Placental pericyte (primary cell): ENCODE data around the gene CD68. TPM values are rescaled to one million over a fixed set of nuclear protein-coding genes. Genes with fewer than 3 reads are reported as not detected.

Experiments
- small RNA-seq: library from RNA; depleted of rRNA; stranded (forward); fragments of <200 nt; gene quantifications from one replicate; pipeline ENCODE3, GENCODE V24; 2012; ENCODE audit warnings: low replicate concordance
- total RNA-seq: library from RNA; depleted of rRNA; stranded (reverse); fragments of >200 nt; gene quantifications from 2 replicates; pipeline ENCODE4 v1.2.3, GENCODE V29; 2012

The CD68 gene, protein sequence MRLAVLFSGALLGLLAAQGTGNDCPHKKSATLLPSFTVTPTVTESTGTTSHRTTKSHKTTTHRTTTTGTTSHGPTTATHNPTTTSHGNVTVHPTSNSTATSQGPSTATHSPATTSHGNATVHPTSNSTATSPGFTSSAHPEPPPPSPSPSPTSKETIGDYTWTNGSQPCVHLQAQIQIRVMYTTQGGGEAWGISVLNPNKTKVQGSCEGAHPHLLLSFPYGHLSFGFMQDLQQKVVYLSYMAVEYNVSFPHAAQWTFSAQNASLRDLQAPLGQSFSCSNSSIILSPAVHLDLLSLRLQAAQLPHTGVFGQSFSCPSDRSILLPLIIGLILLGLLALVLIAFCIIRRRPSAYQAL
- 16.9 and 20.6 TPM in 2 replicates for total RNA-seq

DNA sequence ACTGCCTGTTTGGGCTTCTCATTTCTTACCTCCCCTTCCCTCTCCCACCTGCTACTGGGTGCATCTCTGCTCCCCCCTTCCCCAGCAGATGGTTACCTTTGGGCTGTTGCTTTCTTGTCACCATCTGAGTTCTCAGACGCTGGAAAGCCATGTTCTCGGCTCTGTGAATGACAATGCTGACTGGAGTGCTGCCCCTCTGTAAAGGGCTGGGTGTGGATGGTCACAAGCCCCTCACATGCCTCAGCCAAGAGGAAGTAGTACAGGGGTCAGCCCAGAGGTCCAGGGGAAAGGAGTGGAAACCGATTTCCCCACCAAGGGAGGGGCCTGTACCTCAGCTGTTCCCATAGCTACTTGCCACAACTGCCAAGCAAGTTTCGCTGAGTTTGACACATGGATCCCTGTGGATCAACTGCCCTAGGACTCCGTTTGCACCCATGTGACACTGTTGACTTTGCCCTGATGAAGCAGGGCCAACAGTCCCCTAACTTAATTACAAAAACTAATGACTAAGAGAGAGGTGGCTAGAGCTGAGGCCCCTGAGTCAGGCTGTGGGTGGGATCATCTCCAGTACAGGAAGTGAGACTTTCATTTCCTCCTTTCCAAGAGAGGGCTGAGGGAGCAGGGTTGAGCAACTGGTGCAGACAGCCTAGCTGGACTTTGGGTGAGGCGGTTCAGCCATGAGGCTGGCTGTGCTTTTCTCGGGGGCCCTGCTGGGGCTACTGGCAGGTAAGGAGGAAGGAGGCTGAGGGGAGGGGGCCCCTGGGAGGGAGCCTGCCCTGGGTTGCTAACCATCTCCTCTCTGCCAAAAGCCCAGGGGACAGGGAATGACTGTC, at the start of gene CD68:
CD68 (plus strand) TSS at position 638 of the 833 bp plus-strand sequence; CDS start at position 678, 40 bp downstream.

GRCh38 chr17:7548585-7549400, 30.6 kb upstream of the CD68 start, which contains the start of gene TNFSF12:
TSS of gene TNFSF12 (plus strand) at chr17:7549058. CDS start at chr17:7549154, 96 bp downstream.

DNA sequence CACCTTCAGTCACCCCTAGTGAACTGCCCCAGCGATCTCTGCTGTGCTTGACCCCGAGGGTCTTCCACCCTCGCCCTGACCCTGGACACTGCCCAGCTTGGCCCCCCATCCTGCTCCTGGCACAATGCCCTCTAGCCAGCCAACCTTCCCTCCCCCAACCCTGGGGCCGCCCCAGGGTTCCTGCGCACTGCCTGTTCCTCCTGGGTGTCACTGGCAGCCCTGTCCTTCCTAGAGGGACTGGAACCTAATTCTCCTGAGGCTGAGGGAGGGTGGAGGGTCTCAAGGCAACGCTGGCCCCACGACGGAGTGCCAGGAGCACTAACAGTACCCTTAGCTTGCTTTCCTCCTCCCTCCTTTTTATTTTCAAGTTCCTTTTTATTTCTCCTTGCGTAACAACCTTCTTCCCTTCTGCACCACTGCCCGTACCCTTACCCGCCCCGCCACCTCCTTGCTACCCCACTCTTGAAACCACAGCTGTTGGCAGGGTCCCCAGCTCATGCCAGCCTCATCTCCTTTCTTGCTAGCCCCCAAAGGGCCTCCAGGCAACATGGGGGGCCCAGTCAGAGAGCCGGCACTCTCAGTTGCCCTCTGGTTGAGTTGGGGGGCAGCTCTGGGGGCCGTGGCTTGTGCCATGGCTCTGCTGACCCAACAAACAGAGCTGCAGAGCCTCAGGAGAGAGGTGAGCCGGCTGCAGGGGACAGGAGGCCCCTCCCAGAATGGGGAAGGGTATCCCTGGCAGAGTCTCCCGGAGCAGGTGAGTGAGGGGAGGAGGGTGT, 20.7 kb upstream of the CD68 start, which contains the start of gene TNFSF13:
TNFSF13 (plus strand) TSS at position 207 of the 776 bp plus-strand sequence; CDS start at position 497, 290 bp downstream.

GRCh38 chr17:7561589-7562207, 17.7 kb upstream of the CD68 start, which contains the start of gene SENP3:
TSS of gene SENP3 (plus strand) at chr17:7561919. CDS start at chr17:7563077, 1,158 bp downstream.

DNA sequence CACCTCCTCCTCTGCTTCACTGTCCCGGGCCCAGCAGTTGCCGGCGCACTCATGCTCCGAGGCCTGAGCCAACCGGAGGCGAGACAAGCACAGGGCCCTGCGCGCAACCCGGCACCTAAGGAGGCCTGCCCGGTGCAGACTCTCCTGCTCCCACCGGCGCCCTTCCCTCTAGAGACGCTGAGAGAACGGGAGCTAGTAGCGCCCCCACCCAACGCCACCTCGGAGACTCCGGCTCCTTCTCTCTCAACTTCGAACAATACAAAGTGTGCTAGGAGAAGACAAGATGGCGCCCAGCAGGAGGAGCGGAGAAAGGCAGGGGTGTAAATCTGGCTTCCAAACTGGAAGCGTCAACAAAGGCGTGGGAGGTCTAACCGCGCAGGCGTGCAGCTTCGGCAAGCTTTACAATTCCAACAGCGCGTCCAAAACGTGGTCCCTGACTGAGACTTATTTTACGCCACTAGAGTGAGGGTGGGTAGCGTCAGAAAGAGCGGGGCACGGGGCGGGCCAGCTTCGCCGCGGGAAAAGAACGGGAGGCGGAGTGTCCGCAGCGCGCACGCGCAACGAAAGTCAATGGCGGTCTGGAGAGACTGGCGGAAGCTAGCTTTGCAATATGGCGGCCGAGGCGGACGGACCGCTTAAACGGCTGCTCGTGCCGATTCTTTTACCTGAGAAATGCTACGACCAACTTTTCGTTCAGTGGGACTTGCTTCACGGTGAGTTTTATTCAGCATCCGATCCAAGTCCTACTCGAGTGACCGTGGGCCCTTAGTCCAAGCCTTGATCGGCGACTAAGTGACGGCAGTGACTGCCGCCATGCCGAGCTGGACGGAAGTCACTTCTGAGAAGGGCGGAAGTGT, 4.0 kb downstream of the CD68 start, which contains the start of gene MPDU1:
MPDU1 (plus strand) TSS at position 600 of the 857 bp plus-strand sequence; CDS start at position 611, 11 bp downstream.

DNA sequence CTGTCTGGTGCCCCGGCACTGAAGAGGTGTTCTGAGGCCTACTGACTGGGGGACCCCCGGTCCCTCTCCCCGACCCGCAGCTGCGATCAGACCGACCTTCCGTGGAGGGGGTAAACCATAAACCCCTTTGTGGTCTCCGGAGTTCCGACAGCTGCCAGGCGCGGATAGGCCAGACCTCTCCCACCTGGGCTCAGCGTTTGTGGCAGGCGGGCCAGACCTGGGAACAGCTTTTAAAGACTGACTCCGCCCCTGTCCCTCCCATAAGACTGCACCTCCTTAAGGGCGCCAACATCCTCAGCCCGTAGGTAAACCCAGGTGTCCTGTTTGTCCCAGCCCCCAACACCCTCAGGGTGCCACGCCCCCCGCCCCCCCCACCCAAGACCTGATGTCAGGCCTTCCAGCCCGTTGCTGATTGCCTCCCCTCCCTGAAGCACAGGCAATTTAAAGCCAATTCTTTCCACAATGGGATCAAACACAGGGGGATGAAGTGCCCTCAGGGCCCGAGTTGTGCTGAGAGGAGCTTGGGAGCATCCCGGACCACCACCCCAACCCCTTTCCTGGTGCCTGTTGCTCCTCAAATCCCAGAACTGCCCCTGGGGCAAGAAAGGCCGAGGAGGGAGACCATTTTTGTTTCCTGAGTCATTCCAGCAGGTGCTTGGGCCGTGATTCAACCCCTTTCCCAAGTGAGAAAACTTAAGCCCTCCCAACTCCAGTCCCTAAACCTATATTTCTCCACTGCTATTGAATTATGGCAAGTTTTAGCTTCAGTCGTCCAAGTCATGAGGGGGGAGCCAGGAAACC, 10.7 kb downstream of the CD68 start, which contains the start of gene SOX15:
SOX15 (minus strand) TSS at position 204 of the 801 bp plus-strand sequence. CDS start 418 bp downstream, outside the sequence.

GRCh38 chr17:7614425-7615264, 35.2 kb downstream of the CD68 start, which contains the start of gene FXR2:
TSS of gene FXR2 (minus strand) at chr17:7614897. CDS start at chr17:7614532, 365 bp downstream.

DNA sequence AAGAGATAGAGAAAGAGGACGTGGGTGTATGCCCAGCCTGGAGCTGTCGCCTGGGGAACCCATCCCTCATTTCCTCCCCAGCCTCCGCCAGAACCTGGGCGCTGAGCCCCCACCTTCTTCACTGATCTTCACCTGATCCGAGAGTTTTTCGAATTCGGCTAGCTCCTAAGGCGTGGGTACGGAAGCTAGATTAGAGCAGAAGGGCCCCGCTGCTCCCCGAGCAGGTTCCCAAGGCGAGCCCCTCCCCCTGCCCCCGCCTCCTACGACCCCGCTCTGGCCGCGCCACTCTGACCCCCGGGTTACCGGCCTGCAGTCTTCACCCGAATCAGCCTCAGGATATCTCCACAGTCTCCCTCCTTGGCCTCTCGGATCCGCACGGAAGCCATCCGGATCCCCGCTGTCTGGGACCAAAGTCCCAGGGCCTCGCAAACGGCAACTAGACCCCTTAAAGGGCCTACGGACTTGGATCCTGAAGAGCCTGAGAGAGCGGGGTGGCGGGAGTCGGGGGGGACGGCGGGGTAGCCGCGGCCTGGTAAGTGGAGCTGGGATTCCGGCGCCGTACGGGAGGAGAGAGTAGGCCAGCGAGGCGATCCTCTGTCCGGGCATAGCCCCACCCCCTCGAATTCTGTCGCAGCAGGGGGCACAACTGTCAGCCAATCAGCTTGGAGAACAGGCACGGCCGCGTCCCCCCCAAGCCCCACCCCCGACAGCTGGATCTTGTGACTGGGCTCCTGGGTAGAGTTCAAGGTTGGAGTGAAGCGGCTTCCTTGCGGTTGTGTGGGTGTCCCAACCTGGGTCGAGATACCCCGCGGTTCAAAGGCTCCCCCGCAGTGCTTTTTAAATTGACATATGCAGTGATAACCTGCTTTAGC, 48.0 kb downstream of the CD68 start, which contains the start of gene SAT2:
SAT2 (minus strand) TSS at position 572 of the 872 bp plus-strand sequence; CDS start at position 386, 186 bp downstream.

DNA sequence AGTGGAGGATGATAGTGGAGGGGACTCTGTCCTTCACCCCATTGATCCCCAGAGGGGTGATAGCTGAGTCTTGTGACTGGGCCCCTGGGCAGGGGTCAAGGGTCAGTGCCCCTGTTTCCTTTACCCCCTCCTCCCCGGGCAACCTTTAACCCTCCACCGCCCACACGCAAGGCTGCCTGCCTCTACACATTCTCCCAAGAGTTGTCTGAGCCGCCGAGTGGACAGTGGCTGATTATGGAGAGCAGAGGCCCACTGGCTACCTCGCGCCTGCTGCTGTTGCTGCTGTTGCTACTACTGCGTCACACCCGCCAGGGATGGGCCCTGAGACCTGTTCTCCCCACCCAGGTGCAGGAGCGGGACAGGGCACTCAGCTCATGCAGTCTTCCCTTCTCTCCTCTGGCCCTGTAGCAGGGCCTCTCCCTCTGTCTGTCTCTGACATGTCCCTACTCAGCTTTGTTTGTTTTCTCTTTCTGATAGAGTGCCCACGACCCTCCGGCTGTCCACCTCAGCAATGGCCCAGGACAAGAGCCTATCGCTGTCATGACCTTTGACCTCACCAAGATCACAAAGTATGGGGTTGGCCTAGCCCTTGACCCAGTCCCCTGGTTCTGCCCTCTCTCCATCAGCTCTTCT, 50.6 kb downstream of the CD68 start, which contains the start of gene SHBG:
SHBG (plus strand) TSS at position 197 of the 633 bp plus-strand sequence; CDS start at position 235, 38 bp downstream.

Small RNA genes within 50 kb of the gene (small RNA-seq; reads per million reads assigned to genes)
- gene CD68 (not detected), gene RF00019 (not detected), gene SNORA48 (not detected), gene SNORD10 (not detected)

Other genes with a start within 250 kb of the CD68 start
- 0.22 TPM in 1 of 2 replicates, not detected in the other for gene ACAP1, start 243.1 kb upstream of the CD68 start, total RNA-seq
- gene KCTD11, start 227.5 kb upstream of the CD68 start, total RNA-seq: 7.2 and 7.7 TPM in 2 replicates
- not detected in 2 replicates for gene TMEM95, start 224.5 kb upstream of the CD68 start, total RNA-seq
- gene TNK1, start 198.5 kb upstream of the CD68 start, total RNA-seq: 0.22 TPM in 1 of 2 replicates, not detected in the other
- gene PLSCR3, start 185.1 kb upstream of the CD68 start, total RNA-seq: 23.6 and 28.1 TPM in 2 replicates
- gene TMEM256, start 175.5 kb upstream of the CD68 start, total RNA-seq: 33.3 and 54.4 TPM in 2 replicates
- gene NLGN2, start 171.8 kb upstream of the CD68 start, total RNA-seq: 5.2 and 5.7 TPM in 2 replicates
- not detected in 2 replicates for gene SPEM1, start 159.3 kb upstream of the CD68 start, total RNA-seq
- gene SPEM2, start 154.0 kb upstream of the CD68 start, total RNA-seq: not detected in 2 replicates
- gene SPEM3, start 150.8 kb upstream of the CD68 start, total RNA-seq: not detected in 2 replicates
- gene TMEM102, start 144.2 kb upstream of the CD68 start, total RNA-seq: 1.1 and 2.1 TPM in 2 replicates
- under 0.01 and 0.44 TPM in 2 replicates for gene FGF11, start 140.1 kb upstream of the CD68 start, total RNA-seq
- 2.9 and 3.3 TPM in 2 replicates for gene CHRNB1, start 134.6 kb upstream of the CD68 start, total RNA-seq
- gene ZBTB4, start 100.0 kb upstream of the CD68 start, total RNA-seq: 24.3 and 35.8 TPM in 2 replicates
- gene SLC35G6, start 98.2 kb upstream of the CD68 start, total RNA-seq: not detected in 2 replicates
- gene POLR2A, start 95.3 kb upstream of the CD68 start, total RNA-seq: 75.7 and 125 TPM in 2 replicates
- 10.2 and 10.7 TPM in 2 replicates for gene TNFSF12, start 30.6 kb upstream of the CD68 start, total RNA-seq
- gene TNFSF13, start 20.9 kb upstream of the CD68 start, total RNA-seq: 0.44 and 0.72 TPM in 2 replicates
- gene SENP3, start 17.7 kb upstream of the CD68 start, total RNA-seq: 56.9 and 109 TPM in 2 replicates
- gene MPDU1, start 4.2 kb downstream of the CD68 start, total RNA-seq: 103 and 203 TPM in 2 replicates
- gene SOX15, start 10.5 kb downstream of the CD68 start, total RNA-seq: 0.22 and 0.57 TPM in 2 replicates
- 40.0 and 60.8 TPM in 2 replicates for gene FXR2, start 35.3 kb downstream of the CD68 start, total RNA-seq
- 16.5 and 26.0 TPM in 2 replicates for gene SAT2, start 48.2 kb downstream of the CD68 start, total RNA-seq
- 1.8 TPM in 1 of 2 replicates, not detected in the other for gene SHBG, start 50.5 kb downstream of the CD68 start, total RNA-seq
- gene ATP1B2, start 71.3 kb downstream of the CD68 start, total RNA-seq: not detected in 2 replicates
- 56.4 and 82.5 TPM in 2 replicates for gene TP53, start 107.9 kb downstream of the CD68 start, total RNA-seq
- gene WRAP53, start 108.8 kb downstream of the CD68 start, total RNA-seq: 3.3 and 15.7 TPM in 2 replicates
- 0.72 and 1.5 TPM in 2 replicates for gene EFNB3, start 125.6 kb downstream of the CD68 start, total RNA-seq
- 0.88 TPM in 1 of 2 replicates, not detected in the other for gene DNAH2, start 138.1 kb downstream of the CD68 start, total RNA-seq